HS-5 (cell line): ENCODE data around the gene CRYBA1.
A peak's percentile ranks its signal among the peaks of the same experiment; 100 is the strongest.

Experiments
- DNase-seq: peaks from one replicate; pipeline ENCODE4 v3.0.0-alpha.2; 2012; ENCODE audit warnings: low read depth

Gene CRYBA1

DNA sequence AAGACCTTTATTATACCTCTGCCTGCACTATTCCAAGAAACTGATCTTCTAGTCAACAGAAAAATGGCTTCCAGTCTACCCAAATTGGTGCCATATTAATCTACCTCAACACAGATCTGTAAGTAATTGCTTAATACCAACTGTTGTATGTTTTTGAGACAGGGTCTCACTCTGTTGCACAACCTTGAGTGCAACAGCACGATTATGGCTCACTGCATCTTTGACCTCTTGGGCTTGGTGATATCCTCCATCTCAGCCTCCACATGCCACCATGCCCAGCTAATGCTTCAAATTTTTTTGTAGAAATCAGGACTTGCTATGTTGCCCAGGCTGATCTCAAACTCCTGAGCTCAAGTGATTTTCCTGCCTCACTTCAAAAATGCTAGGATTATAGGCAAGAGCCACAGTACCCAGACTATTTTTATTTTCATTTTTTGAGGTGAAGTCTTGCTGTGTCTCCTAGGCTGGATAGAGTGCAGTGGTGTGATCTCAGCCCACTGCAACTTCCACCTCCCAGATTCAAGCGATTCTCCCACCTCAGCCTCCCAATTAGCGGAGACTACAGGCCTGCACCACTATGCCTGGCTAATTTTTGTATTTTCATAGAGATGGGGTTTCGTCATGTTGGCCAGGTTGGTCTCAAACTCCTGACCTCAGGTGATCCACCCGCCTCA, 32.9 kb downstream of the CRYBA1 start:
- DNase-seq = no peak

GRCh38 chr17:29283496-29283895, 36.8 kb downstream of the CRYBA1 start:
- DNase-seq = no peak

DNA sequence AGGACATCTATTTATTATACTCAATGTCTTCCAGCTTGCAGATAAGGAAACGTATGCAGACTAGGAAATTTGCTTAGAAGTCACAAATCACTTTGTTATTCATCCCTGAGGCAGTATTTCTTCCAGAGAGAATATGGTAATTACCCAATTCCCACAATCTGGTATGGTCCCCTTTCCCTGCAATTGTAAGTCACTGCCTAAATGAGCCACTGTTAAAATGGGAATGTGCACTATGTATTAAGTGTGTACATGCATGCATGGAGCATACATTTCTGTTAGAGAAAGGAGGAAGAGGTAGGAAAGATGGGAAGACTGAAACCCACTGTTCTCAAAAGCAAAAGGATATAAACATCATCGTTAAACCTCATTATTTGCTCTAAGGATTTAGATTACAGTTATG, 37.3 kb downstream of the CRYBA1 start:
- no peak for DNase-seq

DNA sequence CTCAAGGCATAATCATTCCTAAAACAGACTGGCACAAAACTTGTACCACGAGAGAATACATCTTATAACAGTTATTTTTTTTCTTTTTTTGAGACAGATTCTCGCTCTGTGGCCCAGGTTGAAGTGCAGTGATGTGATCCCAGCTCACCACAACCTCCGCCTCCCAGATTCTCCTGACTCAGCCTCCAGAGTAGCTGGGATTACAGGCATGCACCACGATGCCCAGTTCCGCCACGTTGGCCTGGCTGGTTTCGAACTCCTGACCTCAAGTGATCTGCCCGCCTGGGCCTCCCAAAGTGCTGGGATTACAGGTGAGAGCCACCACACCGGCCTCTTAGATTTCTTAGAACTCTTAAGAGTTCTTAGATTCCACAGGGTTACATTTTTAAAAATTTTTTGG, 43.2 kb downstream of the CRYBA1 start:
- DNase-seq = no peak

- peak; percentile 45 for DNase-seq
Measured at GRCh38 chr17:29291163-29291752, 44.6 kb downstream of the CRYBA1 start.

DNA sequence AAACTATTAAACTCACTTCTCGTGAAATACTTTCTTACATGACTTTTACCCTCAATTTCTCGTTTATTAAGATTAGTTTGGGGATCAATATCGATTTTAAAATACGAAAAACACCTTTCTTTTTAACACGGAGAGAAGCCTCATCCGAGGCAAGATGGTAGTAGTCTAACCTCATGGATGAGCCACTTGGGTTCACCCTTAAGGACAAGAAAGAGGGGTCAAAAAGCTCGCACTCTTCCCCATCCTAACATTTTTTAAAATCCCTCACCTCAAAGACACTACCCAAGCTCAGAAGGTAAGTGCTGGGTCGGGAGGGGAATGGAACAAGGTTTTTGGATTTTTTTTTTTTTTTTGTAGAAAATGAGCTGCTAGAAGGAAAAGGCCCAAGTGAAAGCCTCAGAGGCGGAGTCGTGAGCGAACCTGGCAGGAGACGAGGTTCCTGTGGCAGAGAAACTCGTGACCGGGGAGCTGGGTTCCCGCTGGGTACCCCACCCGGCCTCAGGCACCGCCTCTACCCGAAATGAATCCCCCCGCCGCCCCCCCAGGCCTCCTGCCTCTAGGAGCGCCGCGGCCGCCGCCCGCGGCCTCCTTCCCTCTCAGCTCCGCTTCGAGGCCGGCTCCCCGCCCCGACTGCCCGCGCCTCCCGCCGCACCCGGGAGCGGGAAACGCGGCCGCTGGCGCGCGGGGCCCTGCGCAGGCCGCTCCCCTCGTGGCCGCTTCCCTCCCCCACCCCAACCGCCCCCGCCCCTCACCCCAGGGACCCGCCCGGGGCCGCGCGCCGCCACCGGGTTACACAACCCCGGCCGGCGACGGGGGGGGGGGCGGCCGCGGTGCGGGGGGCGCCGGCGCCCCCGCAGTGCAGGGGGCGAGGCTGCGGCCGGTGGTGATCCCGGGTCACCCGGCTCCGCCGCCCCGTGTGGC, 45.7 kb downstream of the CRYBA1 start:
- DNase-seq = no peak

- DNase-seq = no peak
Measured at GRCh38 chr17:29292992-29293889, 46.6 kb downstream of the CRYBA1 start.

DNA sequence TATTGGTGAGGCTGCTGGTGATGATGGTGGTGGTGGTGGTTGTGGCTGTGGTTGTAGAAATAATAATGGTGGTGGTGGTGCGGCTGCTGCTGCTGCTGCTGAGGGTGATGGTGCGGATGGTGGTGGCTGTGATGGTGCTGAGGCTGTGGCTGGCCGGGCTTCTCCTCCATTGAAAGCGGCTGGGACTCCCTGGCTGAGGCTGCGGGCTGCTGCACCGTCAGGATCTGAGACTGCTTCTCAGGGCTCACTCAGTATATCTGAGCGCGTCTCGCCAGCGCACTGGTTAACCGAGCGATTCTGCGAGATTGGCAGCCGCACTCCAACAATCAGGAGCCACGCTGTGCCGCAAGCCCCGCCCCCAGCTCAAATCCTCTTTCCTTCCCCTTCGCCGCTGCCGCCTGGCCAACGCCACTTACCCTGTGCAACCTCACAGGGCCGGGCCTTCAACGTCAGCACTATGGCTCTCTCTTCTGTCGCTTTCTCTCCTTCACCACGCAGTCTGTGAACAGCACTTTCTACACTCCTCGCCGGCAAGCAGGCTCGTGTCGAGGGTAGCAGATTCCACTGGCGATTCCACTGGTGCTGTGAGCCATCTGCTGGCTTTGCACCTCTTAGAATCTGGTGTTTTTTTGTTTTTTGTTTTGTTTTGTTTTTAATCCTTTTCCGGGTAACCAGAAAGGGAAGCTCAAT, 47.4 kb downstream of the CRYBA1 start, which contains the start of gene NUFIP2:
Gene NUFIP2, minus strand, starts transcription at position 259 of the 690 bp plus-strand sequence. Its CDS starts 89 bp downstream, at position 170.
- DNase-seq = peak; percentile 90

DNA sequence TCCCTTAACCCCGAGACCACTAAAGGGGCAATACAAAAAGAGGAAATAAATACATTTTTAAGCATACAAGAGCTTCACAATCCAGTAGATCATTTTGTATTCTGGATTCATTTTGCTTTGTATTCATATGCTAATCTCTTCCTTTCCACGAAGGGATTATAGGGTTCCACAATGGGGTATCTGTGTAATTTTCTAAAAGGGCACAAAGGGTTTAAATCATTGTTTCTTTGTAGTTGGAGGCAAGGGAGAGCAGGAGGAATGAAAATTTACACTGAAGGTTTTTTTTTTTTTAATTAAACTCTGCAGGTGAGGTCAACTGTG, 47.9 kb downstream of the CRYBA1 start:
- no peak for DNase-seq

DNA sequence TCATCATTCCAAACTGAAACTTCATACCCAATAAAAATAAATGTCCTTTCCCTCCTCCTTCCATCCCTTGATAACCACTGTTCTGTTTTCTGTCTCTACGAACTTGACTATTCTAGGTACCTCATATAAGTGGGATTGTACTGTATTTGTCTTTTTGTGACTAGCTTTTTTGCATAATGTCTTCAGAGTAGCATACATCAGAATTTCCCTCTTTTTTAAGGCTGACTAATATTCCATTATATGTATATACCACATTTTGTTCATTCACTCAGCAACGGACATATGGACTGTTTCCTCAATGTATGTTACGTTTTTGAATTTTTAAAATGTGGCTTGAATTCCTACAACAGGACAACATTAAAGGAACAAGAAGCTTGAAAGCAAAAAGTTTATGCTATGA, 48.8 kb downstream of the CRYBA1 start:
- DNase-seq = no peak

DNA sequence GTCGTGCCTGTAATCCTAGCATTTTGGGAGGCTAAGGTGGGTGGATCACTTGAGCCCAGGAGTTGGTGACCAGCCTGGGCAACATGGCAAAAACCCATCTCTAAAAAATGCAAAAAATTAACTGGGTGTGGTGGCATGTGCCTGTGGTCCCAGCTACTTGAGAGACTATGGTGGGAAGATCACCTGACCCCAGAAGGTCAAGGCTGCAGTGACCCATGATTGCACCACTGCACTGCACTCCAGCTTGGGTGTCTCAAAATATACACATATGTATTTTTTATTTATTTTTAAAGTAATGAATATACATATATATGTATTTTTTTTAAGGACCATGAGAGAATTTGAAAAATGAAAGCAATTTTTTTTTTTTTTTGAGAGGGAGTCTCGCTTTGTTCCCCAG, 52.4 kb downstream of the CRYBA1 start:
- no peak for DNase-seq

- no peak for DNase-seq
Measured at GRCh38 chr17:29303386-29303785, 56.7 kb downstream of the CRYBA1 start.
